ENCODE results near the gene BABAM2. TPM values are rescaled to one million over a fixed set of nuclear protein-coding genes. Genes with fewer than 3 reads are reported as not detected.
A peak's percentile ranks its signal among the peaks of the same experiment; 100 is the strongest.
"Not testable (repeated sequence)": the region's sequence is repeated elsewhere in the genome, so short reads cannot be mapped to it uniquely, and the experiment has no call there.

BABAM2 gene
- total RNA-seq, 1 donor from 2014 or later, result 29.5 TPM

- no peak for ATAC-seq
These were observed 428.8 kb downstream of the BABAM2 start for GRCh38 chr2:28319118-28320008.

DNA sequence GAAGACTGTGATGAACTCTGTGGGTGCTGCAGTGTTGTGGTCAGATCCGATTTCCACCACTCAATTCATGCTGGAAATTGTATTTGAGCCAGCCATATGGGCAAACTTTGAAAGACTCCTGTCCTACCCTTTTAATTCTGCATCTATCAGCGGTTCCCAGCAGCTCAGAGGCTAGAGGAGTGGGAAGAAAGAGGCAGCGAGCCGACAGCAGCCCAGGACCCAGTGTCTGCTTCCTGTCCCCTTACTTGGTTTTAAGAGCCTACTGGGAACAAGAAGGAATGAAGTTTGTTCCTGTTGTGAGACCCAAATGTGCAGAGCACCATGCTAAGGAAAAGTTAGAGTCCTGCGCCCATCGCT, 429.5 kb downstream of the BABAM2 start:
- no peak for ATAC-seq

DNA sequence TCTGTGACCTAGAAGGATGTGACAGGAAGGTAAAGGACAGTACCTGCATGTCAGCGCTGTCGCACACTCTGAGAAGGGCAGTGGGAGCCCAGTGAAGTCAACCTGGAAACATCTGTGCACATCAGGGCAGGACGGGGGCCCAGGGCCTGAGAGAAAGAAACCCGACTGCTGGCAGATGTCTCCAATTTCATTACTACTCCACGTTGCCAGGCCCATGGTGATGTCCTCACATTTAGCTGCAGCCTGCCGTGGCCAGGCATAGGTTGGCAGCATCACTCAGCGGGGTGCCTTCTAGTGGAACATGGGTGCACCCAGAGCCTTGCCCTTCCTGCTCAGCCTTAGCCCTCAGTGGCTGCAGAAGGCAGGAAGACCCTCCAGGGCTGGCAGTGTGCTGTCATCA, 429.8 kb downstream of the BABAM2 start:
- ATAC-seq, result no peak

DNA sequence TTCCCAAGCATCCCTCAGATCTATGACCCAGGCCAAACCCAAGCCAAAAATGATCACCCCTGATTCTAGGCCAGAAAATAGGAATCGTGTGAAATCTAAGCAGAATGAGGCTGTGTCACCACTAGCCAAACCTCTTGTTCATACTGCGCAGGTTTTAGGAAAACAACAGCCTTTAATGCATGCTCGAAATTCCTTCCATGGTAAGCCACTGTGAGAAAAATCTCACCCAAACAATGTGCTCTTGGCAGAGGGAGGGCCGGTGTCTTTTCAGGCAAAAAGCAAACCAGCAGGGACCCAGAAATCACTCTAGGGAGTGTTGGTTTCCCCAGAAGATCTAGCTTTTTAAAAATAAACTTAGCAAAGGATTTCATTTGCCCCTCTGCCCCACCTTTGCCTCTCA, 430.9 kb downstream of the BABAM2 start:
- ATAC-seq, result no peak

GRCh38 chr2:28322051-28322450, 431.5 kb downstream of the BABAM2 start:
- no peak for ATAC-seq

GRCh38 chr2:28322456-28322855, 431.9 kb downstream of the BABAM2 start:
- ATAC-seq, result no peak

GRCh38 chr2:28322981-28323396, 432.5 kb downstream of the BABAM2 start:
- ATAC-seq, result no peak

GRCh38 chr2:28325173-28325566, 434.6 kb downstream of the BABAM2 start:
- no peak for ATAC-seq

DNA sequence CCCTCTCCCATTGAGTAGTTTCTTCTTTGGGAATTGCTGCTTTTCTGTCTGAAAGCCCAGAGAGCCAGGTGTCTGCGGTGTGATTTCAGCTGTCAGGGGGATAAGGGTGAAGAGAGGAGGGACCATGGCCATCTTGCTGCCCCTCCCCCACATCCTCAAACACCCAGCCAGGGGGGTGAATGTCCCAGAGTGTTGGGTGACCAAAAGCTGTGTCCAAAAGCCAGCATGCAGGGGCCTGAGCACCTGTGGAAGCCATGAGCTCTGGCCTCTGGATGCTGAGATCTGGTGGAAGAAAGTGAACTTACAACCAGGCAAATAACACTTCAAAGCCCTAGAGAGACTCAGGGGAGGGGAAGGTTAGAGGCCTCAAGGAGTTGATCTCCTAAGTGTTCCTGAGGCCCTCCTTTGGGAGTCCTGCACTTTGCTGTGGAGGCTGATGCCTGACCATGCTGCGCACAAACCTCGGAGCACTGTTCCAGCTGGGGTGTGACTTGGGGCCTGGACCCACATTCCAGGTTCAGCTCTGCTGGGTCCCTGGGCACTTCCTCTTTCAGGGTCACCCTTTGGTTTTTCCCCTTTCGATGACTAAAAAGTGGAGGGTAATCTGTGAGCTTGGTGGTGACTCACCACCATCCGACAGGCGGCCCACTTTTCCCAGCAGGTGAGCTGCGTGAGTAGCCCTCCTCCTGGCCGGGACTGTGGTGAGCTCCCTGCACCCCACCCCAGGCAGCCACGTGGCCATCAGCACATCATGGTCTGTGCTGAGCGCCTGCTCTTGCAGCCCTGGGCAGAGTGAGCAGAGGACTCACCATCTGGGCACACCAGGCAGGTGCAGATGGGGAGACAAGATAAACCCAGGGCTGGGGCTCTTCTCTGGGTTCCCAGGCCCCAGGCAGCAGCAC, 435.3 kb downstream of the BABAM2 start:
- ATAC-seq, result peak; percentile 46

- no peak for ATAC-seq
These were observed 435.9 kb downstream of the BABAM2 start for GRCh38 chr2:28326469-28326805.

DNA sequence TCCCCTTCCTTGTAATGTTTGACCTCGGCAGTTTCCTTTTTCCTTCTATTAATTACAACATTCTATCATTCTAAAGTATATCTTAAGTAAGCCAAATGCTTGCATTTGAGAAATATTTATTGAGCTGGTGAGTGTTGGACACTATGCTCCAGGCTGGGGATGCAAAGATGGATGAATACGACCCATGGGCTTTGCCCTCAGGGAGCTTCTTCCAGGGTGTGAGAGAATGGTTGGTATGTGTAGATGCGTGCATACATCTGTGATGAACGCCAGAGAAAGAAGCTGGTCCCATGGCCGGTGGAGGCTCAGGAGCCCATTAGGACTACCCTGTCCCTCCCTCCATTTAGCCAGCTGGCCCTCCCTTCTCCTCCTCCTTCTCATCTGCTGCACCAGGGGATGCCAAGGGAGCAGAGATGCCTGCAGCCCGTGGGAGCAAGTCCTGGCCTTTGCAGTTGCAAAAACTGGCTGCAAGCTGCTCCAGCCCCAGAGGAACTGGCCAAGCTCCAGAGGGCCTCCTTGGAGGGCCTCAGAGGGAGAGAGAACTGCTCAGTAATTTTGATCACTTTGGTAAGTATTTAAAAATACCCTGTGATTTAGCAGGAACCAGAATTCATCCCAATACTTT, 436.5 kb downstream of the BABAM2 start:
- peak; percentile 14 for ATAC-seq

DNA sequence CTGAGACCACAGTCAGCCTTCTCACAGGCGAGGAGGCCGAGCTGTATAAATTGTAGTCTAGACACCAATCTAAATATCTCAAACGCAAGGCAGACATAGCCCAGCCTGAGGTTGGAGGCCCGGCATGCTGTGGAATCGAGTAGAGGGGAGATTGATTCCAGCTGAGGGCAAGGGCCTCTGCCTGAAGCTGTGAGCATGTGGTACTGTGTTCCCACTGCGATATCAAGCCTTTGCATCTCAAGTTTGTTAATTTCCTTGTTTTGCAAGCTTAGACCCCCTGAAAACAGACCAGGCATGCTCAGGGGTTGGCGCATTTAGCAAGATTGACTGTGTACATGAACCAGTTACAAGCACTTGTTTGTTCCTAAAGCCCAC, 437.0 kb downstream of the BABAM2 start:
- no peak for ATAC-seq

DNA sequence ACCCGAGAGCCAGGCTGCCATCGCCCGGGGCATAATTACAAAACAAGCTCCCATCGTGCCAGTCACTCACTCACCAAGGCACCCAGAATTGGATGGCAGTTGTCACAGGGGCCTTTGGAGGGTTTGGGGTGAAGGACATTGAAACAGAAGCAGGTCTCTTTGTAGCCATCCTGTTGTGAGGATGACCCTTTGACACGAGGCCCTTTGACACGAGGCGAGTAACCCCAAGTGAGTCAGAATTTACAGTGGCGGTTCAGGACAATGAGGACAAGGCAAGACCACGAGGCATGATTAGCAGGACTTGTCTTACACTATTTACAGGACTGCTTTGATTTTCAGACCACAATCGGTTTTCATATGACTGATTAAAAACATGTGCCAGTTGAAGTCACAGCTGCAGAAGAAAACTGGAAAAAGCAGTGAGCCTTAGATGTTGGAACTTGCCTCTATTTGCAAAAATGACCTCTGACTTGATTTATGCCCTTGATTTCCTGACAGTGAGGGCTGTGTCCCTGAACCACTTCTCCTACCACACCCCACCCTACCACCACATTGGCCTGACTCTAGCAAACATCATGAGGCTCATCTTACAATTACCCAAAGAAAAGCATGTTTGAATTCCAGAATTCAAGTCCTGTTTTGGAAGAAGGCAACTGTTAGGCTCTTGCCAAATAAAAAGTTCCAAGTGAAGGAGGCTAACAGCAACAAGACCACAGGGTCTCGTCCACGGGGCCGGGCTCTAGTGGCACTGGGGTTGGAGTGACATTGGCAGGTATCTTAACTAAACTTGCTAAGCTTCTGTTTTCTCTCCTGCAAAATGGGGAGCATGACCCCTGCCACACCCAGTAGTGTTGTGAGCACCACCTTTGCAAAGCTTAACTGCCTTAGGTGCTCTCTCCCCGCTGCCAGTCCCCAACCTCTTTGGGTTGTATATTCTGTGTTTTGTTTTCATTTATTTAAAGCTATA, 437.7 kb downstream of the BABAM2 start:
- peak; percentile 24 for ATAC-seq

- ATAC-seq, result no peak
These were observed 438.7 kb downstream of the BABAM2 start for GRCh38 chr2:28329184-28329583.

GRCh38 chr2:28330722-28331121, 440.2 kb downstream of the BABAM2 start:
- not testable (repeated sequence) for ATAC-seq

DNA sequence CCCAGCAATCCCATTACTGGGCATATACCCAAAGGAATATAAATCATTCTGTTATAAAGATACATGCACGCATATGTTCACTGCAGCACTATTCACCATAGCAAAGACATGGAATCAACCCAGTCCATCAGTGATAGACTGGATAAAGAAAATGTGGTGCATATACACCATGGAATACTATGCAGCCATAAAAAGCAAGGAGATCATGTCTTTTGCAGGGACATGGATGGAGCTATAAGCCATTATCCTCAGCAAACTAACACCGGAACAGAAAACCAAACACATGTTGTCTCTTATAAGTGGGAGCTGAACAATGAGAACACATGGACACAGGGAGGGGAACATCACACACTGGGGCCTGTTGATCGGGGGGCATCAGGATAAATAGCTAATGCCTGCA, 441.3 kb downstream of the BABAM2 start:
- ATAC-seq, result not testable (repeated sequence)

GRCh38 chr2:28332696-28333095, 442.2 kb downstream of the BABAM2 start:
- no peak for ATAC-seq

DNA sequence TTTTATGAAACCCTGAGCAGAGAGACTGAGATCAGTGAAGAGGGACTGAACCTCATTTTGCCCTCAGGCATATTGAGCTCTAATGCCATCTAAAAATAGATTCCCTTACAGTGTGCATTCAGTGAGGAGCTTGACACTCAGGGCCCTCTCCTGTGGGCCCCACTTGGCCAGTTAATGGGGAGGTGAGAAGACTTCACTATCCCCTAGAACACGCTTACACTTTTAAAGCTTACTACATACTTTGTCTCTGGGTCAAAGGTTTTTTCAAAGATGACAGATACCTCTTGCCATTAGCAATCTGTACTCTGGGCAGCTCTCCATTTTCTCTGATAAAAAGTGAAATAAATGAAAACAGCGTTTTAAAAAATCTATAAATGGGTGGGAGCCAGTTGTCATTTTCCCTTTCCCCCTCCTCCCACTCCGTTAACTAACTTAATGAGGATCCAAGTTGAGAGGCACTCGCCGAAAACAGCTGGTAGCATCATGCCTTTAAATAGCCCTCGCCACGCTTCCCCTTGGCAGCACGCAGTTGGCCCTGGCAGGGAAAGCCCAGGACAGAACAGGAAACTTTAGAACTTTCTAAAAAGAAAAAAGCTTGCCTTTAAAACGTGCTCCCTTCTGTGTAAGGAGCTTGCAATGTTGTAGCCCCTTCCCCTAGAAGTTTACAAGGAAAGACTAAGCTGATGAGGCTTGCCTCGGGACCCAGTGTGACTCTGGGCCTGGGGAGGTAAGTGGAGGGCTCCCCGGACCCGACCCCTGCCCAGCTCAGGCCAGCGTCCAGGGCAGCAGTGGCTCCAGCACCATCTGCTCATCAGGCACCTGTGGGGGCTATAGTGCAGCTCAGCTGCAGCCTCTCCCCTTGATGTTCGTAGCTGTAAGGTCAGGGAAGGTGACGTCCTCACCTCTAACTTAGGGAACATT, 443.3 kb downstream of the BABAM2 start:
- no peak for ATAC-seq

DNA sequence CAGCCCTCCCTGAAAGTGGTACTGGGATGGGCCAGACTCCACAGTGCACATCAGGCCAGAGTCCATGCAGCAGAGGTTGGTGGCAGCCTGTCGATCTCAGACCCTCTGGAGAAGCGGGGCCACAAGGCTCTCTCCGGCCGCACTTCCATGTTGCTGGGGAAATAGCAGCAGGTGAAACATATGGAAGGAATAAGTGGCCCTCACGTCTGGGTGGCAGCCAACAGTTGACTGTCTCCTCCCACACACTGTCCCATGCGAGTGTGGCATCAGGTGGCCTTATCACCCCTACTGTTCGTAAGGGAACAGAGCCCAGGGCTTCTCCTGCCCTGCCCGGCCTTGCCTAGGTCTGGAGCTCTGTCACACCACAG, 444.0 kb downstream of the BABAM2 start:
- ATAC-seq, result no peak

GRCh38 chr2:28335265-28335664, 444.7 kb downstream of the BABAM2 start:
- ATAC-seq, result not testable (repeated sequence)

- ATAC-seq, result no peak
These were observed 445.1 kb downstream of the BABAM2 start for GRCh38 chr2:28335666-28336065.

All from esophagus mucosa (tissue), 1 donor.